GM12878 (cell line): Measurements from ENCODE around the gene MFN2. TPM values are rescaled to one million over a fixed set of nuclear protein-coding genes. Genes with fewer than 3 reads are reported as not detected.

ENCODE experiments used
- ATAC-seq: fragments of 200-7000 bp; cut with Tn5 transposase; 3 replicates; pipeline ENCODE4 v1.9.1; 2020; ENCODE audit warnings: mild to moderate bottlenecking, moderate library complexity
- BruUV-seq: library from RNA; stranded (reverse); fragments of 400-500 nt; replicated peaks from 2 replicates; lab custom pipeline; 2021; lab: Mats Ljungman, UMichigan
- CTCF ChIA-PET: fragments of 300-600 bp; sonication (Branson Sonifier 250); formaldehyde crosslinking; extraction: SDS; loops from one replicate; lab custom pipeline; 2021; ENCODE audit warnings: inconsistent platforms; lab: Yijun Ruan, JAX
- POLR2A ChIA-PET: fragments of 350-600 bp; formaldehyde crosslinking; extraction: SDS; loops from one replicate; lab custom pipeline; 2021; ENCODE audit warnings: inconsistent platforms; lab: Charles Lee
- RAD21 ChIA-PET: fragments of 300-600 bp; sonication (Branson Sonifier 250); formaldehyde crosslinking; loops from one replicate; lab custom pipeline; 2023; ENCODE audit warnings: antibody characterized with exemption; ENCODE audit not compliant: unreplicated experiment; lab: Charles Lee
- SMC1A ChIA-PET: fragments of 300-600 bp; sonication (Branson Sonifier 250); formaldehyde crosslinking; loops from one replicate; lab custom pipeline; 2023; ENCODE audit not compliant: unreplicated experiment, uncharacterized antibody; lab: Charles Lee
- DNase-seq: peaks from one replicate; pipeline ENCODE4 v3.0.0-alpha.2; 2011; ENCODE audit warnings: low read depth, low spot score
- FAIRE-seq: peaks from 3 replicates; lab custom pipeline; 2011; peaks lifted over from hg19 to GRCh38; lab: Jason Lieb, UNC
- H2AFZ ChIP-seq: 2 replicates; pipeline ENCODE4 v1.6.0; 2011; ENCODE audit warnings: low read depth, low read length, control low read depth; ENCODE audit not compliant: control insufficient read depth
- H3K27ac ChIP-seq: 2 replicates; pipeline ENCODE4 v1.5.1; 2011; ENCODE audit warnings: control low read depth; ENCODE audit not compliant: control insufficient read depth, insufficient read depth
- H3K27me3 ChIP-seq, 2 experiments: replicated peaks in 1 of 2; 2 replicates each; pipeline versions ENCODE4 v1.6.0 to v1.6.1; 2011; ENCODE audit warnings: low read length in 1 of 2; ENCODE audit not compliant: control insufficient read depth in 2 of 2, insufficient read depth in 2 of 2
- H3K36me3 ChIP-seq, 2 experiments: 2 replicates each; pipeline ENCODE4 v1.5.1; 2011; ENCODE audit warnings: low read length in 1 of 2; ENCODE audit not compliant: control insufficient read depth in 2 of 2, insufficient read depth in 2 of 2
- H3K4me1 ChIP-seq: 2 replicates; pipeline ENCODE4 v1.6.1; 2011; ENCODE audit warnings: mild to moderate bottlenecking, low read length, moderate library complexity, mixed read lengths; ENCODE audit not compliant: control insufficient read depth, insufficient read depth
- H3K4me2 ChIP-seq: 2 replicates; pipeline ENCODE4 v1.6.0; 2011; ENCODE audit warnings: control low read depth; ENCODE audit not compliant: control insufficient read depth, insufficient read depth
- H3K4me3 ChIP-seq: fragments of 200-600 bp; sonication (generic); 2 replicates; pipeline ENCODE4 v1.5.1; 2016
- H3K79me2 ChIP-seq: 2 replicates; pipeline ENCODE4 v1.6.0; 2011; ENCODE audit warnings: low read length; ENCODE audit not compliant: control insufficient read depth, insufficient read depth
- H3K9ac ChIP-seq: 2 replicates; pipeline ENCODE4 v1.8.0; 2011; ENCODE audit warnings: low read length, control low read depth, mixed read lengths; ENCODE audit not compliant: control insufficient read depth, insufficient read depth
- H3K9me3 ChIP-seq: replicated peaks from 3 replicates; pipeline ENCODE4 v1.5.1; 2011; ENCODE audit warnings: mild to moderate bottlenecking, low read length; ENCODE audit not compliant: control insufficient read depth, insufficient read depth
- H4K20me1 ChIP-seq: 2 replicates; pipeline ENCODE4 v1.6.0; 2011; ENCODE audit not compliant: control insufficient read depth, insufficient read depth
- FOXM1 ChIP-seq: IDR thresholded peaks from 2 replicates; pipeline ENCODE4 v1.6.1; 2012; ENCODE audit warnings: low read depth, mild to moderate bottlenecking, inconsistent platforms, low read length, moderate library complexity
- IRF3 ChIP-seq: fragments of 450-650 bp; IDR thresholded peaks from 2 replicates; pipeline ENCODE4 v1.6.1; 2014; ENCODE audit warnings: mild to moderate bottlenecking
- IRF5 ChIP-seq: fragments of 450-650 bp; IDR thresholded peaks from 2 replicates; pipeline ENCODE4 v1.6.1; 2017; ENCODE audit warnings: borderline replicate concordance
- SMAD5 ChIP-seq: IDR thresholded peaks from 2 replicates; pipeline ENCODE4 v1.6.1; 2016; ENCODE audit warnings: antibody characterized with exemption, low read depth
- ZBTB40 ChIP-seq: fragments of 450-650 bp; IDR thresholded peaks from 2 replicates; pipeline ENCODE4 v1.6.1; 2016; ENCODE audit warnings: mild to moderate bottlenecking, moderate library complexity, borderline replicate concordance
- ZNF384 ChIP-seq: IDR thresholded peaks from 2 replicates; pipeline ENCODE4 v1.6.1; 2012; ENCODE audit warnings: low read depth, mild to moderate bottlenecking, low read length, improper control_type of control experiment, borderline replicate concordance
- WGBS: methylation state at CpG from one replicate; pipeline ENCODE4 v1.1.6; 2016; ENCODE audit warnings: low lambda C conversion rate; ENCODE audit not compliant: insufficient replicate concordance, insufficient coverage; ENCODE audit errors: missing lambda C conversion rate; 5-methylcytosine and 5-hydroxymethylcytosine counted together
- in situ Hi-C: fragments of 300-500 bp; cut with MboI; formaldehyde crosslinking; loops from 9 replicates; pipeline ENCODE4 v1.14.3; 2018; ENCODE audit warnings: mixed read lengths
- intact Hi-C: fragments of 100-400 bp; cut with micrococcal nuclease; formaldehyde crosslinking; loops from one replicate; pipeline ENCODE4 v1.14.2; 2022; ENCODE audit not compliant: unreplicated experiment
- polyA plus RNA-seq, 11 experiments: library from polyadenylated mRNA; depleted of rRNA in 4 of 11; unstranded in 6 of 11; stranded (reverse) in 5 of 11; fragments of >200 nt; fragmentation: Nextera tagmentation in 4 of 11; fragmentation: Illumina TruSeq in 1 of 11; extraction: Ambion mirVana in 4 of 11; extraction: Trizol in 1 of 11; gene quantifications; 1 replicate in 1 of 11; 2 replicates in 10 of 11; pipeline versions ENCODE4 v1.2.1 to v1.2.3, GENCODE V29; 2011 to 2016; ENCODE audit warnings: inconsistent platforms in 2 of 11, missing spikeins in 2 of 11, low read depth in 1 of 11
- total RNA-seq, 4 experiments: library from RNA; depleted of rRNA in 3 of 4; stranded (reverse); fragments of >200 nt in 3 of 4; fragmentation: Illumina TruSeq in 1 of 4; extraction: Trizol in 1 of 4; gene quantifications; 2 replicates each; pipeline versions ENCODE4 v1.2.1 to v1.2.3, GENCODE V29; 2013 to 2021

MFN2 gene
- total and polyA plus RNA-seq, 10 of the 15 experiments (the other 5 are each of a cell fraction or from before 2014, with no cell fraction given): 5.3 to 64.4 (median 48.1) TPM

GRCh38 chr1:11970441-11971185 lies 9.6 kb upstream of the MFN2 start:
- Histone ChIP-seq H3K27me3 (no peaks in the 10 kb centered on the region), H3K9me3 (no peaks in the 10 kb centered on the region), H4K20me1 (no peaks in the 10 kb centered on the region; the same call in 1 of the 2 replicates), H3K4me2 (no peak overlapping the region), H3K9ac (no peak overlapping the region), H3K36me3 (peaks cover 9 to 11% of the 10 kb centered on the region in 2 experiments), H3K4me1 (no peaks in the 10 kb centered on the region), H3K27ac (no peak overlapping the region), H2AFZ (no peak overlapping the region), H3K4me3 (no peak overlapping the region), H3K79me2 (no peaks in the 10 kb centered on the region)
- RAD21 ChIA-PET: no interaction called here
- no peak for ATAC-seq
- SMC1A ChIA-PET: no interaction called here
- TF ChIP-seq IRF3 (no peak), SMAD5 (no peak), FOXM1 (no peak), IRF5 (no peak), ZBTB40 (no peak), ZNF384 (no peak)
- intact Hi-C loops: no loop called here
- CTCF ChIA-PET: no interaction called here
- WGBS: 90% methylated on average over 12 of the region's 17 CpGs
- DNase-seq: no peak
- in situ Hi-C loops: no loop called here
- FAIRE-seq: no peak
- no TSS peak for BruUV-seq
- POLR2A ChIA-PET: no interaction called here
